LNCAP (cell line): ENCODE measurements around the gene PINLYP.

Experiments
- TF ChIP-seq, protein P1 (sequence below): fragments of 450-650 bp; IDR thresholded peaks from 2 replicates; pipeline ENCODE4 v1.5.1; 2017; ENCODE audit warnings: mild to moderate bottlenecking

The PINLYP gene

DNA sequence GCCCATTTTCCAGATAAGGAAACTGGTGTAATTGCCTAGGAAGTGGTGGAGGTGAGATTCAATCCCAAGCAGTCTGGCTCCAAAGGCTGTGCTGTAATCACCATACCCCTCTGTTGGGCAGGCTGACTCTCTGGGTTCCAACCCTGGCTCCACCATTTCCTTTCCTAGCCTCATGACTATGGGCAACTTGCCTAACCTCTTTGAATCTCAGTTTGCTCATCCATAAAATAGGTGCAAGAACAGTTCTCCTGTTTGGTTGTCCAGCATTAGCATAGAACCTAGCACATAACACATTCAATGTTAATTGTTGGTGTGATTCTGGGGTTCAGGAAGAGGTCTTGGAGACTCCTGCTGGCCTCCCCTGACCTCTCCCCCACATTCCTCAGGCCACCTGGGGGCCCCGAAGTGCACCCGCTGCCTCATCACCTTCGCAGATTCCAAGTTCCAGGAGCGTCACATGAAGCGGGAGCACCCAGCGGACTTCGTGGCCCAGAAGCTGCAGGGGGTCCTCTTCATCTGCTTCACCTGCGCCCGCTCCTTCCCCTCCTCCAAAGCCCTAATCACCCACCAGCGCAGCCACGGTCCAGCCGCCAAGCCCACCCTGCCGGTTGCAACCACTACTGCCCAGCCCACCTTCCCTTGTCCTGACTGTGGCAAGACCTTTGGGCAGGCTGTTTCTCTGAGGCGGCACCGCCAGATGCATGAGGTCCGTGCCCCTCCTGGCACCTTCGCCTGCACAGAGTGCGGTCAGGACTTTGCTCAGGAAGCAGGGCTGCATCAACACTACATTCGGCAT is 23.0 kb downstream of the PINLYP start:
- TF ChIP-seq, protein P1, sequence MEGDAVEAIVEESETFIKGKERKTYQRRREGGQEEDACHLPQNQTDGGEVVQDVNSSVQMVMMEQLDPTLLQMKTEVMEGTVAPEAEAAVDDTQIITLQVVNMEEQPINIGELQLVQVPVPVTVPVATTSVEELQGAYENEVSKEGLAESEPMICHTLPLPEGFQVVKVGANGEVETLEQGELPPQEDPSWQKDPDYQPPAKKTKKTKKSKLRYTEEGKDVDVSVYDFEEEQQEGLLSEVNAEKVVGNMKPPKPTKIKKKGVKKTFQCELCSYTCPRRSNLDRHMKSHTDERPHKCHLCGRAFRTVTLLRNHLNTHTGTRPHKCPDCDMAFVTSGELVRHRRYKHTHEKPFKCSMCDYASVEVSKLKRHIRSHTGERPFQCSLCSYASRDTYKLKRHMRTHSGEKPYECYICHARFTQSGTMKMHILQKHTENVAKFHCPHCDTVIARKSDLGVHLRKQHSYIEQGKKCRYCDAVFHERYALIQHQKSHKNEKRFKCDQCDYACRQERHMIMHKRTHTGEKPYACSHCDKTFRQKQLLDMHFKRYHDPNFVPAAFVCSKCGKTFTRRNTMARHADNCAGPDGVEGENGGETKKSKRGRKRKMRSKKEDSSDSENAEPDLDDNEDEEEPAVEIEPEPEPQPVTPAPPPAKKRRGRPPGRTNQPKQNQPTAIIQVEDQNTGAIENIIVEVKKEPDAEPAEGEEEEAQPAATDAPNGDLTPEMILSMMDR, result no peak

DNA sequence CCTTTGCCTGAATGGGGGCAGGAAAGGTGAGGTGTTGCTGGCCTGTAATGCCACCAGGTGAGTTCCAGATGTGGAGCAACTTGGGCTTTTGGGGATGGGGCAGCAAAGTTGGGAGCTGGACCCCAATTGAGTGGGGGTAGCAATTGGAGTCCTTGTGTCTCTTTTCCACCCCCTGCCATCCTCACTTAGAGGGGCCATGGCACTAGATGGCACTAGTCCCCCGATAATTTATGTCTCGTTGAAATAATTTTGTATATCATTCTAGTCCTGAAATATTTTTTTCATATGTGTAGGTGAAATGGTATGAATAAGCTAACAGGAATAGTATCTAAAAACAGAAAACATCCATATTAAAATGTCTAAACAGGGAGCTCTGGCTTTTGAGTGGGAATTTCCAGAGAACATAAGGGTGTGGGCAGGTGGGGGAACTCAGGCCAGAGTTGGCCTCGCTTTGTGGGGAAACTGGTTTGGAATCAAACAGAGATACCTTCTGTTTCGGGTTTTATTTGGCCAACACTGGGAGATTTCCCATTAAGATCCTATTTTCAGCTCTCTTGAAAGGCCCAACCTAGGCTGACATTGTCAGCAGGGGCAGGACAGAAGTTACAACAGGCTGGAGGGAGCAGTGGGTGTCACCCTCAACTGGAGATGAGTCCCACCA is 24.2 kb downstream of the PINLYP start:
- TF ChIP-seq, protein P1, result no peak

DNA sequence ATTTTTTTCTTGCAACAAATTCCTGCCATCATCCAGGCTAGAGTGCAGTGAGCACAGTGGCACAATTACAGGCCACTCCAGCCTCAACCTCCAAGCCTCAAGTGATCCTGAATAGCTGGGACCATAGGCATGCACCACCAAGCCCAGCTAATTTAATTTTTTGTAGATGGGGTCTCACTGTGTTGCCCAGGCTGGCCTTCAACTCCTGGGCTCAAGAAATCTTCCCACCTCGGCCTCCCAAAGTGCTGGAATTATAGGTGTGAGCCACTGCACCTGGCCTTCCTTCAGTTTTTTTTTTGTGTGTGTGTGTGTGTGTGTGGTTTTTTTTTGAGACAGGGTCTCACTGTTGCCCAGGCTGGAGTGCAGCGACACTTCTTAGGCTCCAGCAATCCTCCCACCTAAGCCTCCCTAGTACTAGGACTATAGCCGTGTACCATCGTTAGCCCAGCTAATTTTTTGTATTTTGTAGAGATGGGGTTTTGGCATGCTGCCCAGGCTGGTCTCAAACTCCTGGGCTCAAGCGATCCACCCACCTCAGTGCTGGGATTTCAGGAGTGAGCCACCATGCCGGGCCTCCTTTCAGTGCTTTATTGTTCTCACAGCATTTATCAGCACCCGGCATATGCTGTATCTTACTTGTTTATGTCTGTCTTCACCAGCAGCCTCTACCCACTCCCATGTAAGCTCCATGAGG is 30.4 kb downstream of the PINLYP start:
- TF ChIP-seq, protein P1, result no peak

DNA sequence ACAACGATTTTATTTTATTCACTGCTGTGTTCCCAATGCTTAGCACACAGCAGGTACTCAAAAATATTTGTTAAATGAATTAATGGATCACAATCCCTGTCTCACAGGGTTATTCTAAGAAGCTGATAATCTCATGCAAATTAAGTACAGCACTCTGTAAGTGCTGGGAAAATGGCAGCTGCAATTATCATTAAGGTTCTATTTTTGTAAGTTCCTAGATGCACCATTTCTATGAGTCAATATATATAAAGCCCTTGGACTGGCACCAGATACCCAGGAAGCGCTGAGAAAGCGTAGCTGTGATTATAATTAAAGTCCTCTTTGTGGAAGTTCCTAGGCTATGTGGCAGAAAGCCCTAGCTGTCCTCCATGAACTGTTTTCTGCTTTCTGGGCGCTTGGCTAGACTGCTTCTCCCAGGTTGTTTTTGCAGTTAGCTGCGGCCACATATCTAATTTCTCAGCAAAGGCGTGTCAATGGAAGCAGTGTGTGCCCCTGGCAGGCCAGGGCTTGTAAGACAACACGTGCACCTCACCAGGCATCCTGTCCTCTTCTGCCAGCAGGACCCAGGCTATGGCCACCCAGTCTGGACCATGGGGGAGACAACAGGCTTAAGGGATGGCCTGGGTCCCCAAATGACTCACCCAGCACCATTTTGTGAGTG is 31.1 kb downstream of the PINLYP start:
- TF ChIP-seq, protein P1, result no peak

DNA sequence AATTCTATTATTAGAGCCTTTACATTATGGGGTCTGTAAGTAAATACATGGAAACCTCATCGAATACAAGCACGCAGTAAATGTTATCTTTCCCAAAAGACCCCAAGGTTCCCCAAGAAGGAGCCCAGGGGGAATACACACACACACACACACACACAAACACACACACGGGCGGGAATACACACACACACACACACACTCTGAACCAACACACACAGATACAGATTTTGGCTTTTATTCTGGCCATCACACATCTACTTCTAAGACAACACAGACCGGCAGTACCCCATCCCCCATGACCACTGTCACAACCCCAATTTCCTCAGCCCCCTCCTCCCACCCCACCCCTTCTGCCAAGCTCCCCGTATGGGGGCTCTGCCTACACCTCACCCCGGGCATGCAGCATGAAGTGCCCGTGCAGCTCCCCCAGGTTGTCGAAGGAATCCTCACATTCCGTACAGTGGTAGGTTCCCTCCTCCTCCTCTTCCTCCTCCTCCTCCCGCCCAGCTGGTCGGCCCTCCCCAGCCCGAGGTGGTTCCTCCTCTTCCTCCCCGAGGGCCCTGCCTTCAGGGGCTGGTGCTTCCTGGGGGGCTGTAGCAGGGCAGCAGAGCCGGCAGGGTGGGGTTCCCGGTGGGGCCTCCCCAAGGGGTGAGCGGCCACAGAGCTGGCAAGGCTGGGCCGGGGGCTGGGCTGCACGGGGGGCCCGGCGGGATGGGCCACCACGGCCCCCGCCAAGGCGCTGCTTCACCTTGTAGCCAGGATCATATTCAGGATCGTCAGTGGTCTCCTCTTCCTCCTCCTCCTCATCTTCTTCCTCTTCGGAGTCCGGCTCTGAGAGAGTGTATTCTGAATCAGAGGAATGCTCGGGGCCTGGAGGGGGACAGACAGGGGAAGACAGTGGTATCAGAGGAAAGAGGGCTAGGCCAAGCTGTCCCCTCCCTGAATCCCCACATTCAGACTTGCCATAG is 31.9 kb downstream of the PINLYP start:
- TF ChIP-seq, protein P1, result no peak

DNA sequence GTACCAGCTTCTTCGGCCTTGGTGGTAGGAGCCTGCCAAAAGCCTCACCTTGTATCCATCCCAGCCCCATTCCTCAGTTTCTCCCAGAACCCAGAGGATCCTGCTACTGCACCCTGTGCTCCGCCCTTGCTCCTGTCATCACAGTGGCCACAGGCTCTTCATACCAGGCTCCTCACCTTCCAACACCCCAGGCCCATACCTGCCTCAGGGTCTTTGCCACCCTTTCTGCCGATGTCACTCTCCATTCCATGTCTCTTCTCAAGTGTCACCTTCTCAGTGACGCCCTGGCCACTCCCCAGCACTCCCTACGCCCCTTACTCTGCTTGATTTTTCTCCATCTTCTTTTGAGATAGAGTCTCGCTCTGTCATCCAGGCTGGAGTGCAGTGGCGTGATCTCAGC is 34.3 kb downstream of the PINLYP start:
- TF ChIP-seq, protein P1, result no peak
